ENCODE results near the gene SMAD3.

DNA sequence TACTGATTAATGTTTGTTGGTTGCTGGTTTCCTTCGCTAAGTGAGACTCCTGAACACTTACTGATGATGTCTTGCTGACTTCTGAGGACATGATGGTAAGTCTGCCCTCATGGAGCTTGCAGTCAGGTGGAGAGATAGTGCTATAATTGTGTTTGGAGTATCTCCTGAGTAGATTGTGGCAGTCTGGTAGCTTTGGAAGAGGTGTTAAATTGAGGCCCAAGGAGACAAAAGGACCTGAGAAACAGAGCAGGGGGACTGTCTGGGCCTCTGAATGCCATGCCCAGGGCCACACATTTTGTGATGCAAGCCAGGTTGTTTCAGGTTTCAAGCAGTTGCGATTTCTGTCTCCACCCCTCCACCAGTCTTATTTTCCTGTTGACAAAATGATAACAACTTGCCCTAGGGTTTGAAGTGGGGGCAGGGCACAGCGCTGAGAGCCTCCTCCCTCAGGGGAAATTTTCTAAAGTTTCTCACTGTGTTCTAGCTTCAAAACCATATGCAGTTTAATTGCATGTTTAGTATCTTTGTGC is 16.7 kb downstream of the SMAD3 start:
- TF ChIP-seq POLR2A (IDR thresholded peaks at IDR 0.05; ENCODE audit: low read length): no peak
- no peak for TF ChIP-seq GATA1 (IDR thresholded peaks at IDR 0.05; ENCODE audit: low read depth, low read length)

All from erythroblast (primary cell).